NCI-H1436 (cell line): ENCODE results near the gene KANK2.
"Not testable (repeated sequence)": the region's sequence is repeated elsewhere in the genome, so short reads cannot be mapped to it uniquely, and the experiment has no call there.

Experiments
- DNase-seq: peaks from one replicate; lab custom pipeline; 2025; lab: John Stamatoyannopoulos, UW

KANK2 gene

DNA sequence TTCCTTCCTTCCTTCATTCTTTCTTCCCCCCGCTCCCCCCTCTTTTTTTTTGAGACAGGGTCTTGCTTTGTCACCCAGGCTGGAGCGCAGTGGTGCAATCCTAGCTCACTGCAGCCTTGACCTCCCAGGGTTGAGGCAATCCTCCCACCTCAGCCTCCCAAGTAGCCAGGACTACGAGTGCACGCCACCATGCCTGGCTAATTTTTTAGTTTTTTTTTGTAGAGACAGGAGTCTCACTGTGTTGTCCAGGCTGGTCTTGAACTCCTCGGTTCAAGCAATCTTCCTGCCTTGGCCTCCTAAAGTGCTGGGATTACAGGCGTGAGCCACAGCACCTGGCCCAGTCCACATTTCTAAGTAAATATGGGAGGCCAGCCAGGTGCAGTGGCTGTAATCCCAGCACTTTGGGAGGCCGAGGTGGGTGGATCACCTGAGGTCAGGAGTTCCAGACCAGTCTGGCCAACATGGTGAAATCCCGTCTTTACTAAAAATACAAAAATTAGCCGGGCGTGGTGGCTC is 57.3 kb downstream of the KANK2 start:
- DNase-seq, result not testable (repeated sequence)

DNA sequence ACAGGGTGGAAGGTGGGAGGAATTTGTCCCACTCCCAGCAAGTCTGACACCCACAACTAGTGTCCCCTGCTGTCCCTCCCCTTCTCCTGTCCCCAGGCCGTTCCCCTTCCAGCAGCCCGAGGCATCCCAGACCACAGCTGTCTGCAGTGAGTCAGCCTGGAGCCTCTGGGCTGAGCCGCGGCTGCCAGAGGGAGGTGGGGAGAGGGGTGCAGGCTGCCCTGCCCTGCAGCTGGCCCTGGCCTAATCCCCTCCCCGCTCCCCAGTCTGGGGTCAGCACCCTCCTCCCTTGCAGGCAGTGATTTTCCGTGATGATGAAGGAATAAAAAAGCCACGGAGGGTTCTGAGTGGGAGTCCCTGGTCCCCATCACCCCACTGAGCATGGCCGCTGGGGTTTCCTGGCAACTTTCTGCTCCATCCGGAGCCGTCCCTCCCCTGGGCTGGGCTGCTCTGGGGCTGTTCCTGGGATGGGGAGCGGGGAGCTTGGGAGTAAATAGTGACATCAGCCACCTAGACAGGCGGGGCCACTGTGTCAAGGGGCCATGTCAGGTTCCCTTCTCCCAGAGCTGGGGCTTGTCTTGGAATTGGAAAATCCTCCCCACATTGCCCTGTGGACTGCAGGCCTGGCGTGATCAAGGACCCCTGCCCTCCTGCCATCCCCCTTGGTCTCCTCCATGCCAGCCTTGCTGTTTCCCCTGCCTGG is 58.6 kb downstream of the KANK2 start:
- DNase-seq, result no peak

GRCh38 chr19:11137542-11138384 is 59.6 kb downstream of the KANK2 start:
- DNase-seq, result peak; percentile 73

- no peak for DNase-seq
Observed at GRCh38 chr19:11136400-11137101, 60.8 kb downstream of the KANK2 start.

- DNase-seq, result no peak
Observed at GRCh38 chr19:11131471-11131870, 65.9 kb downstream of the KANK2 start.

- DNase-seq, result peak; percentile 29
Observed at GRCh38 chr19:11130824-11131455, 66.4 kb downstream of the KANK2 start.

DNA sequence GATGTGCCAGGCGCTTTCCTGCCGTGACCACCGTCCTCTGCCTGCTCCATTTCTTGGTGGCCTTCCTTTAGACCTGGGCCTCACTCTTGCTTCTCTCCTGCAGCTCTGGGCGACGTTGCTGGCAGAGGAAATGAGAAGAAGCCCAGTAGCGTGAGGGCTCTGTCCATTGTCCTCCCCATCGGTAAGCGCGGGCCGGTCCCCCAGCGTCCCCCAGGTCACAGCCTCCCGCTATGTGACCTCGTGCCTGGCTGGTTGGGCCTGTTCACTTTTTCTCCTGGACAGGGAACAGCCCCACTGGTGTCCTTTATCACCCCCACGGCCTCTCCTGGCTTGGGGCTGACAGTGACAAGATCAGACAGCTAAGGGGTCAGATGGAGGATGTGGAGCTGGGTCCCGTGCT is 69.4 kb downstream of the KANK2 start:
- DNase-seq, result no peak

- DNase-seq, result peak; percentile 43
Observed at GRCh38 chr19:11125994-11126685, 71.2 kb downstream of the KANK2 start.

- DNase-seq, result not testable (repeated sequence)
Observed at GRCh38 chr19:11124157-11124556, 73.2 kb downstream of the KANK2 start.

DNA sequence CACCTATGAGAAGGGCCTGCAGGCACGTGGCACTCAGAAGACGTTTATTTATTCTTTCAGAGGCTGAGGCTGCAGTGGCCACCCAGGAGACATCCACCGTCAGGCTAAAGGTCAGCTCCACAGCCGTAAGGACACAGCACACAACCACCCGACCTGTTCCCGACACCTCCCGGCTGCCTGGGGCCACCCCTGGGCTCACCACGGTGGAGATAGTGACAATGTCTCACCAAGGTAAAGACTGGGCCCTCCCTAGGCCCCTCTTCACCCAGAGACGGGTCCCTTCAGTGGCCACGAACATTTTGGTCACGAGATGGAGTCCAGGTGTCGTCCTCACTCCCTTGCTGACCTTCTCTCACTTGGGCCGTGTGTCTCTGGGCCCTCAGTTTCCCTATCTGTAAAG is 74.2 kb downstream of the KANK2 start:
- no peak for DNase-seq

DNA sequence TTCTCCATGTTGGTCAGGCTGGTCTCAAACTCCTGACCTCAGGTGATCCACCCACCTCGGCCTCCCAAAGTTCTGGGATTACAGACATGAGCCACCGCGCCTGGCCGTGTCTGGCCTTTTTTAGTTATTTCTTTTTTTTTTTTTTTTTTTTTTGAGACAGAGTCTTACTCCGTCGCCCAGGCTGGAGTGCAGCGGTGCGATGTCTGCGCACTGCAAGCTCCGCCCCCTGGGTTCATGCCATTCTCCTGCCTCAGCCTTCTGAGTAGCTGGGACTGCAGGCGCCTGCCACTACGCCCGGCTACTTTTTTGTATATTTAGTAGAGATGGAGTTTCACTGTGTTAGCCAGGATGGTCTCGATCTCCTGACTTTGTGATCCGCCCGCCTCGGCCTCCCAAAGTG is 75.4 kb downstream of the KANK2 start:
- DNase-seq, result not testable (repeated sequence)

DNA sequence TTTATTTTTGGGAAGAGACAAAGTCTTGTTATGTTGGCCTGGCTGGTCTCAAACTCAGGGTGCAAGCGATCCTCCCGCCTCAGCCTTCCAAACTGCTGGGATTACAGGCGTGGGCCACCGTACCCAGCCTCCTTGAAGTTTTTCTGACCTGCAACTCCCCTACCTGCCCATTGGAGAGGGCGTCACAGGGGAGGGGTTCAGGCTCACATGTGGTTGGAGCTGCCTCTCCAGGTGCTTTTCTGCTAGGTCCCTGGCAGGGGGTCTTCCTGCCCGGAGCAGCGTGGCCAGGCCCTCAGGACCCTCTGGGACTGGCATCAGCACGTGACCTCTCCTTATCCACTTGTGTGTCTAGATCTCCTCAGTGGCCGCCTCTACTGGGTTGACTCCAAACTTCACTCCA is 80.8 kb downstream of the KANK2 start:
- DNase-seq, result no peak

- DNase-seq, result no peak
Observed at GRCh38 chr19:11115895-11116446, 81.4 kb downstream of the KANK2 start.

GRCh38 chr19:11115042-11115441 is 82.3 kb downstream of the KANK2 start:
- DNase-seq, result no peak
